Chondrocyte (in vitro differentiated cells): ENCODE measurements around the gene BFSP2. TPM values are rescaled to one million over a fixed set of nuclear protein-coding genes. Genes with fewer than 3 reads are reported as not detected.
A peak's percentile ranks its signal among the peaks of the same experiment; 100 is the strongest.

Experiments used
- DNase-seq: peaks from one replicate; pipeline ENCODE4 v3.0.0; 2021; ENCODE audit warnings: mixed read lengths, low spot score
- H3K27ac Mint-ChIP-seq: one replicate; pipeline ENCODE4 v1.8.0; 2021; ENCODE audit warnings: mild to moderate bottlenecking, moderate library complexity, mixed read lengths; ENCODE audit not compliant: unreplicated experiment
- H3K27me3 Mint-ChIP-seq: 2 replicates; pipeline ENCODE4 v1.8.0; 2021; ENCODE audit warnings: low read depth, mixed read lengths
- H3K36me3 Mint-ChIP-seq: 2 replicates; pipeline ENCODE4 v1.8.0; 2021; ENCODE audit warnings: low read depth, mixed read lengths
- H3K4me1 Mint-ChIP-seq: 2 replicates; pipeline ENCODE4 v1.8.0; 2021; ENCODE audit warnings: low read depth, mild to moderate bottlenecking, mixed read lengths
- H3K4me3 Mint-ChIP-seq: one replicate; pipeline ENCODE4 v1.8.0; 2021; ENCODE audit warnings: mild to moderate bottlenecking, moderate library complexity, mixed read lengths; ENCODE audit not compliant: unreplicated experiment
- H3K9me3 Mint-ChIP-seq: 2 replicates; pipeline ENCODE4 v1.8.0; 2021; ENCODE audit warnings: low read depth, mixed read lengths
- total RNA-seq: library from RNA; stranded (reverse); gene quantifications from 3 replicates; pipeline ENCODE4 v1.2.1, GENCODE V29; 2021
- TF ChIP-seq, protein P1 (sequence below): fragments of 200-600 bp; sonication (generic); IDR thresholded peaks from 2 replicates; pipeline ENCODE4 v1.5.0; 2021; ENCODE audit warnings: antibody characterized with exemption, mild to moderate bottlenecking, moderate library complexity

Gene BFSP2
- total RNA-seq, 1 donor from 2014 or later: not detected

DNA sequence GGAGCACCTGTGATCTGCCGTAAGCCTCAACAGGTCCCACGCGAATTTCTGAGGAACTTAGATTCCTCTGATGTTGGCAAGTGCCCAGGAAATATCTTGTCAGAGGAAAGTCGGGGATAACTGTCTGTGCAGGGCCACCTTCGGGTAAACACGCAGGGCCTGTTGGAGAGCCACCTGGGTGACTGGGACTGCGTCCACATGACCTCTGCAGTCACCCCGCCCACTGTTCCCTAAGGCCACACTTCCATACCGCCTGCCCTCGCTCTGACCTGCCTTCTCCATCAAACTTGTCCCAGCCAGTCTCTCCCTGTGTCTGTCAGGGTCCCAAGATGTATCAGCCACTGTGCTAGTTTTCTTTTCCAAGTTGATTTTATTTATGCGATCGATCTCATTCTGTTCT lies 28.7 kb downstream of the BFSP2 start:
- Mint-ChIP-seq H3K36me3 (no peaks in the 10 kb centered on the region), H3K4me3 (no peak overlapping the region), H3K27ac (no peak overlapping the region), H3K27me3 (no peaks in the 10 kb centered on the region), H3K4me1 (peaks cover 11% of the 10 kb centered on the region), H3K9me3 (no peaks in the 10 kb centered on the region)
- DNase-seq: no peak
- TF ChIP-seq, protein P1, sequence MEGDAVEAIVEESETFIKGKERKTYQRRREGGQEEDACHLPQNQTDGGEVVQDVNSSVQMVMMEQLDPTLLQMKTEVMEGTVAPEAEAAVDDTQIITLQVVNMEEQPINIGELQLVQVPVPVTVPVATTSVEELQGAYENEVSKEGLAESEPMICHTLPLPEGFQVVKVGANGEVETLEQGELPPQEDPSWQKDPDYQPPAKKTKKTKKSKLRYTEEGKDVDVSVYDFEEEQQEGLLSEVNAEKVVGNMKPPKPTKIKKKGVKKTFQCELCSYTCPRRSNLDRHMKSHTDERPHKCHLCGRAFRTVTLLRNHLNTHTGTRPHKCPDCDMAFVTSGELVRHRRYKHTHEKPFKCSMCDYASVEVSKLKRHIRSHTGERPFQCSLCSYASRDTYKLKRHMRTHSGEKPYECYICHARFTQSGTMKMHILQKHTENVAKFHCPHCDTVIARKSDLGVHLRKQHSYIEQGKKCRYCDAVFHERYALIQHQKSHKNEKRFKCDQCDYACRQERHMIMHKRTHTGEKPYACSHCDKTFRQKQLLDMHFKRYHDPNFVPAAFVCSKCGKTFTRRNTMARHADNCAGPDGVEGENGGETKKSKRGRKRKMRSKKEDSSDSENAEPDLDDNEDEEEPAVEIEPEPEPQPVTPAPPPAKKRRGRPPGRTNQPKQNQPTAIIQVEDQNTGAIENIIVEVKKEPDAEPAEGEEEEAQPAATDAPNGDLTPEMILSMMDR: no peak

DNA sequence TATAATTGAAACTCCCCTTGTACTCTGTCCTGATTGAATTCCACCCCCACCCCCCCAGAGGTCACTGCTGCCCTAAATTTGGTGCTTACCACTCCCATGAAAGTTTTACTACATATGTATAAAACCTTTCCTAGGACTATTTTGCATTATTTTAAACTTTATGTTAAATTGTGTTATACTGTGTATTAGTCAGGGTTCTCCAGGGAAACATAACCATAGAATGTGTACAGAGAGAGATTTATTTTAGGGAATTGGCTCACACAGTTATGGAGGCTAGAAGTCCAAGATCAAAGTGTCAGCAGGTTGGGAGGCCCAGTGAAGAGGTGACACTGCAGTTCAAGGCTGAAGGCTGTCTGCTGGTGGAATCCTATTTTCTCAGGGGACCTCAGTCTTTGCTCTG lies 29.2 kb downstream of the BFSP2 start:
- H3K27ac Mint-ChIP-seq: no peak overlapping the region
- no peaks in the 10 kb centered on the region for H3K9me3 Mint-ChIP-seq
- H3K36me3 Mint-ChIP-seq: no peaks in the 10 kb centered on the region
- no peak overlapping the region for H3K4me3 Mint-ChIP-seq
- no peaks in the 10 kb centered on the region for H3K27me3 Mint-ChIP-seq
- peaks cover 8% of the 10 kb centered on the region for H3K4me1 Mint-ChIP-seq
- DNase-seq: no peak
- TF ChIP-seq, protein P1: peak; percentile 7

DNA sequence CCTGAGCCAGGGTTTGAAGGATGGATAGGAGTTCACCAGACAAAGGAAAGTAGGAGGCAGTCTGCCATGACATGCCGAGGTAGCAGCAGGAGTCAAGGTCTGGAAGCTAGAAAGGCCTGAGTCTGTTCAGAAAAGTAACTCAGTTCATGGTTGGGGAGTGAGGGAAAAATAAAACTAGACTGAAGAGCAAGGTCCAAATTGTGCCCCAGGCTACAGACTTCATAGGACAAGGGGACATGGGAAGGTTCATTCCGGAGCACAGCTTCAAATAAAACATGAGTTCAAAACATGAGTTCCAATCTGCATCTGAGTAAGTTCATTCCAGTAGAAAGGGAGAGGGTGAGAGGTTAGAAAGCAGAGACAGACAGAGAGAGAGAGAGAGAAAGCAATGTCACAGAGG lies 39.7 kb downstream of the BFSP2 start:
- H3K27ac Mint-ChIP-seq: no peak overlapping the region
- no peak for DNase-seq
- peaks cover 4% of the 10 kb centered on the region for H3K9me3 Mint-ChIP-seq
- peaks cover 11% of the 10 kb centered on the region for H3K4me1 Mint-ChIP-seq
- H3K4me3 Mint-ChIP-seq: no peak overlapping the region
- no peaks in the 10 kb centered on the region for H3K27me3 Mint-ChIP-seq
- no peaks in the 10 kb centered on the region for H3K36me3 Mint-ChIP-seq
- TF ChIP-seq, protein P1: no peak

DNA sequence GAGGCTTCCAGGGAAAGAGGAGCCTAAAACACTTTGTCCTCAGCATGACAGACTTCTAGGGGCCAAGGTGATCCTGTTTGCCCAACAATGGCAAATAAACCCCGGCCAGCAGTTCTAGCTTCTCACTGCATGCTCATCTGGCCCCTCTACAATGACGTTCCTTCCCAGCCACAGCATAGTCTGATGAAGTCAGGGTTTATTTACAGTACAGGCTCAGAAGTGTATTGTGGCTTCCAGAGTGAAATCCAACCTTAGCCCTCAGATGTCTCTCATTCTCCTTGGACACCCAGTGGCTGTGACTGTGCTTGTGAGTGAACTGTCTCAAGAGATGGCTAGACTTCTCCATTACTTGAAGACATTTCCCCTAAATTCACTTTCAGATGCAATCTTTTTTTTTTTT lies 40.8 kb downstream of the BFSP2 start:
- no peak for DNase-seq

DNA sequence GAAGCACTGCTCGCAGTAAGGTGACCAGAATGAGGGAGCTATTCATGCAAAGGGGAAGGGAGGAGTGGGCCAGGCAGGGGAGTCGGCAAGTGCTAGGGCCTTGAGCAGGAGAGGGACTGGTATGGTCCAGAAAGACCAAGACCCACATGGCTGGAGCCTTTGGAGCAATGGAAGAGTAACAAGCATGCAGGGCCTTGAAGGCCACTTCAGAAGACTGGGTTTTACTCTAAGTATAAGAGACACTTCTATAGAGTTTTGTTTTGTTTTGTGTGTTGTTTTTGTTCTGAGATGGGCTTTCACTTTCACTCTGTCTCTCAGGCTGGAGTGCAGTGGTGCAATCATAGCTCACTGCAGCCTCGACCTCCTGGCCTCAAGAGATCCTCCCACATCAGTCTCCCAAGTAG lies 42.0 kb downstream of the BFSP2 start:
- H3K9me3 Mint-ChIP-seq: peaks cover 4% of the 10 kb centered on the region
- TF ChIP-seq, protein P1: no peak
- H3K27ac Mint-ChIP-seq: no peak overlapping the region
- no peaks in the 10 kb centered on the region for H3K36me3 Mint-ChIP-seq
- peaks cover 11% of the 10 kb centered on the region for H3K4me1 Mint-ChIP-seq
- no peak for DNase-seq
- no peaks in the 10 kb centered on the region for H3K27me3 Mint-ChIP-seq
- no peak overlapping the region for H3K4me3 Mint-ChIP-seq

More for the DNA sequence above, 40.8 kb downstream of the BFSP2 start:
- TF ChIP-seq, protein P1: no peak
- no peak overlapping the region for H3K27ac Mint-ChIP-seq
- no peak overlapping the region for H3K4me3 Mint-ChIP-seq
- H3K36me3 Mint-ChIP-seq: no peaks in the 10 kb centered on the region
- H3K4me1 Mint-ChIP-seq: peaks cover 11% of the 10 kb centered on the region
- H3K27me3 Mint-ChIP-seq: no peaks in the 10 kb centered on the region
- peaks cover 4% of the 10 kb centered on the region for H3K9me3 Mint-ChIP-seq
